NCI-H2081 (cell line): ENCODE measurements around the gene CYP27B1.
A peak's percentile ranks its signal among the peaks of the same experiment; 100 is the strongest.

Experiments
- DNase-seq, 2 experiments: peaks; one replicate each; lab custom pipeline; 2025; lab: John Stamatoyannopoulos, UW

CYP27B1 gene

GRCh38 chr12:57766464-57767304, at the start of gene CYP27B1:
TSS of gene CYP27B1 (minus strand) at chr12:57767078. CDS start at chr12:57767041, 37 bp downstream.
- peak in 1 of 2 experiments; percentile 25 for DNase-seq

GRCh38 chr12:57816001-57816854, 49.4 kb upstream of the CYP27B1 start:
- no peak for DNase-seq

DNA sequence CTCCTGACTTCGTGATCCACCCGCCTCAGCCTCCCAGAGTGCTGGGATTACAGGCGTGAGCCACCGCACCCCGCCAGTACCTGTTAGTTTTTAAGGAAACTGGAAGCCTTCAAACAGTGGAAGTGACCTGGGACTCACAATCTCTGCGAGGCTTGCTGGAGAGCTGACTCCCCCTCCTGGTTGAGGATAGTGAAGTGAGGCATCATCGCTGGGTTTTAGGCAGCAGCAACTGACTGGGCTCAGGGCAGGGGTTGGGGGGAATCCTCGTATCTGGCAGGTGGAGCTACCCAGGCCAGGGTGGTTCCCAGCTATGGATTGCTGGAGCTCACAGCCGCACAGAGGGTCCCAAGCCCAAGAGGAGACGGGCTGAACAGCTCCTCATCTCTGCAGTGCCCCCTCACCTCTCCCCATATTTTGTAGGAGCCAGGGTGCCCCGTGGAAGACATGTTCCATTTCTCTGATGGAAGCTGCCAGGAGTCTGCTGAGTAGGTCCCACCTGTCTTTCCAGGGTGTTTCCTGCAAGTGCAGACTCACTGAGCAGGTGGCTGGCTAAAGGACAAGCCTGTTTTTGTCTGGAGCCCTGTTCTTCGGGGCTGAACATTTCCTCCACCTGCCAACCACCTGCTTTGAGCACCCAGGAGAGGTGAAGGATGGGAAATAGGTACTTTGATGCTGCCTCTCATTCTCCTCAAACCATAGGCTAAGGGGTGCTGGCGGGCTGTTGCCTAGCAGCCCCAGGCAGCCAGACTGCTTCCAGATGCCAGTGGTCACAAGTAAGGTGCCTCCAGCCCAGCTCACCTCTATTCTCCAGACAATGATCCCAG, 48.5 kb upstream of the CYP27B1 start:
- peak; percentile 26 to 72 for DNase-seq

DNA sequence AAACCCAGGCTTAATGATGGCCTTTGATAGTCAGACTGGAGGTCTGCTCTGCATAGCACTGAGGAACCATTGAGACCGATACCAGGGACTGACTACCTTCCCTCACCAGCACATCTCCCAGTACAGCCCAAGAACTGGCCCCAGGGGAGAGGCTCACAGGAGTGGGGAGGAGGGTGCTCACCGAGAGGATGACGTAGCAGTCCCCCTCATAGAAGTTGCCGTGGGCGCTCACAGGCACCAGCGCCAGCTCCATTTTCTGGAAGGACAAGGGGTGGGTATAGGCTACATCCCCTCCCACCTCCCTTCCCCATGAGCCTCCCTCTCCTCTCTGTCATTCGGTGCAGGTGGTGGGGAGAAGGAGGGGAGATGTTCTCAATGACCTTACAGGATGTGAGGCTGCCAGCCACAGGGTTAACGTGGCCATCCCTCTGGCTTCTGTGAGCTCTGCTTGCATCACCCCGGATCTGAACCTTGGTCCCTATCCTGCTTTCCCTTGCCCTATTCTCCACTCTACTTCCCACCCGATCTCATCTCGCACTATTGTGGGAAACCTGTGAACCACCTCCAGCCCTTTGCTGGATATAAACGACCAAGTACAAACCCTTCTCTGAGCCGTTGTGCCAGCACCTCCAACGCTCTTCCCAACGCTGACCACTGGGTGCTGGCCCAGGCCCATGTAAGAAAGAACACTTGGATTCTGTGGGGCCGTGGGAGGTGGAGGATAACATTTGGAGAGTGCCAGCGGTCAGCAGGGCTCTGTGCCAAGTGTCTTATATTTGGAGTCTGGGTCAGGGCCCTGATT, 47.3 kb upstream of the CYP27B1 start:
- no peak for DNase-seq

- no peak for DNase-seq
Measured at GRCh38 chr12:57813111-57813970, 46.5 kb upstream of the CYP27B1 start.

GRCh38 chr12:57811028-57811755, 44.3 kb upstream of the CYP27B1 start:
- no peak for DNase-seq

DNA sequence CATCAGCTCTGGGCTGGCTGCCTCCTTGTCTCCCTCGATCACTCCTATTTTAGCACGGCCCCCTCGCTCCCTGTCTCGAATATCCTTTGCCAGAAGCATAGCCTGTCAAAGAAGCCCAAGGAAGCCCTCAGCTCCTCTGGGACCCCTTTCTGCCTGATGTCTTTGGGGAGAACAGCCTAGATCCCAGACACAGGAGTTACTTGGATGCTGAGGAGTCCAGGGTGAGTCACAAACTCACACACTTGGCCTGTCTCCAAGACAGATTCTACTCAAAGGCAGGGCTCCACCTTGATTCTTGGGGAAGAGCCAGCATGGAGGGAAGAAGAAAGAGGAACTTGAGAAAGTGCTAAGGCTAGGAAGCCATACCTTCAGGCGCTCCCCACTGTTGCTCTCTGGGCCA, 43.6 kb upstream of the CYP27B1 start:
- no peak for DNase-seq

- DNase-seq, result no peak
Measured at GRCh38 chr12:57809425-57809824, 42.5 kb upstream of the CYP27B1 start.

- DNase-seq, result no peak
Measured at GRCh38 chr12:57808351-57808750, 41.5 kb upstream of the CYP27B1 start.

GRCh38 chr12:57807285-57807684, 40.4 kb upstream of the CYP27B1 start:
- no peak for DNase-seq

- DNase-seq, result no peak
Measured at GRCh38 chr12:57806677-57807076, 39.8 kb upstream of the CYP27B1 start.

DNA sequence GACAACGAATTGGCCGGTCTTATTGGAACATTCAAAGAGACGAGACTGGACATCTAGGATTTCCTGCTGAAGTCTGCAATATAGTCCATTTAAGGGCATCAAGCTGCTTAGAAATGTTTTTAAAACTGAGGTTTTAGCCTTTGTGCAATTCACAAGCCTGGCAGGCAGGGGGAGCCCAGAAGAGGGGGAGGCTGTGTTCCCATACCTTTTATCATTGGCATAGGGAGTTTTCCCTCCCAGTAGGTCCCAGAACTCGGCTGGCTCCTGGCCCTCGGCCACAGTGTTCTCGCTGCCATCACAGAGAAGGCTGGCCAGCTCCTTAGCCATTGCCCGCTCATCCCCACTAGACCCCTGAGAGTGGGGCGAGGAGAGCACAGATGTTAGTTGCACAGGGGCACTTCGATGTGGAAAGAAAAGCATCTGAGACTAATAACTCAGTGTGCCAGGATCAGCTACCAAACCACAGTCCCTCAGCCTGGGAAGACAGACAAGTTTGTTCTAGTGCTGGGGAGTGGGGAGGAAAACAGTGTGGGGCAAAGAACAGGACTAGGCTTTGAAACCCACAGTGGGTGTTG, 36.5 kb upstream of the CYP27B1 start:
- DNase-seq, result peak in 1 of 2 experiments; percentile 51

DNA sequence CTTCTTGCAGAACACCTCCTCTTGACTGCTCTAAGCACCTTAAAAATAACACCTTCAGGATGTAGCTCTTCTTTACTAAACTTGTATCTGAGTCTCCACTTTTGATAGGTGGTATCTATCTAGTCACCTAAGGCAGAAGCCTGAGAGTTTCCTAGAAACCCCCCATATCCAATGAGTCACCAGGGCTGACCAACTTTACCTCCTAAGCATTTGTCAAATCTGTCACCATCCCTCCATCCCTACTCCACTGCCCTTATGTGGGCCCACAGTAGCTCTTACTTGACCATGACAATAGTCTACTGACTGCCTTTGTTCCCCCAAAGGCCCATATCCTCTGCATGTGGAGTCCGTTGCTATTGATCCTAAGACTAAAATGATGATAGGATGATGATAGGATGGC, 35.7 kb upstream of the CYP27B1 start:
- DNase-seq, result no peak

GRCh38 chr12:57800965-57801364, 34.1 kb upstream of the CYP27B1 start:
- no peak for DNase-seq

DNA sequence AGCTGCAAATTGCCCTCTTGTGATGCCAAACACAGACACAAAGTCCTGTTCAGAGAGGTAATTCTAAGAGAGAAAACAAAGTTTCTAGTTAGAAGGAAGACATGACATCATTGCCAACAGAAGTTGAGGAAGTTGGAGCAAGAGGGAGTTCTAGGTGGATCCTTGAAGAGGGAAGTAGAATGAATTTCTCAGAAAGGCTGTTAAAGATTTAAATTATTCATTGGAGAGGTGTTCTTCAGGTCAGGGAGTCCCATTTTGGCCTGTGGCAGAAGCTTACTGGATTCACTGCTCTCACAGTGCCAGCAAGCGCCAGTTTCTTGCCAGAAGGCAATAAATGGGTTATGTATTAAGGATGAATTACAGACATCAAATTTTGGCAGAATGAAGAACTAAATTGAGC, 31.1 kb upstream of the CYP27B1 start:
- no peak for DNase-seq

GRCh38 chr12:57796996-57797395, 30.1 kb upstream of the CYP27B1 start:
- DNase-seq, result no peak

DNA sequence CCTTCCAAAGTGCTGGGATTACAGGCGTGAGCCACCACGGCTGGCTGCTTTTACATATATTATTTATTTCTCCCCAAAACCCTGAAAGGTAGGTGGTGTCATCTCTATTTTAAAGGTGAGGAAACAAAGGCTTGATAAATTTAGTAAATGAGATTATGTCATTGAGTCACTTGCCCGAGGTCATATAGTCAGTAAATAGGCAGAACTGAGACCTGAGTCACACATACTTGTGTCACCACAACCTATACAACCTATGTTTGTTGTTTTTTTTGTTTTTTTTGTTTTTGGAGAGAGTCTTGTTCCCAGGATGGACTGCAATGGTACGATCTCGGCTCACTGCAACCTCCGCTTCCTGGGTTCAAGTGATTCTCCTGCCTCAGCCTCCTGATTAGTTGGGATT, 28.5 kb upstream of the CYP27B1 start:
- DNase-seq, result no peak

GRCh38 chr12:57793920-57794319, 27.0 kb upstream of the CYP27B1 start:
- no peak for DNase-seq

DNA sequence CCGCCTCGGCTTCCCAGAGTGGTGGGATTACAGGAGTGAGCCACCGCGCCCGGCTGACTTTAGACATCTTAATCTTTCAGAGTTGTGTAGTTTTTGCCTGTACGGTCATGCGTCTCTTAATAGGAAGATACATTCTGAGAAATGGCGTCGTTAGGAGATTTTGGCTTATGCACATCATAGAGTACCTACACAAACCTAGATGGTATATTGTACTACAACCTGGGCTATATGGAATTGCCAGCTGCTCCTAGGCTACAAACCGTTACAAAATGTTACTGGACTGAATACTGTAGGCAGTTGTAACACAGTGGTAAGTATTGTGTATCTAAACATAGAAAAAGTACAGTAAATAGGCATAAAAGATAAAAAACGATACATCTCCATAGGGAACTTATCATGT, 17.0 kb upstream of the CYP27B1 start:
- no peak for DNase-seq
